Astrocyte (in vitro differentiated cells and primary cell): ENCODE results near the gene PACRG. TPM values are rescaled to one million over a fixed set of nuclear protein-coding genes. Genes with fewer than 3 reads are reported as not detected.

Experiments
- DNase-seq: peaks from one replicate; pipeline ENCODE4 v3.0.0-alpha.2; 2010; ENCODE audit warnings: low read depth
- FAIRE-seq: peaks from 2 replicates; lab custom pipeline; 2011; peaks lifted over from hg19 to GRCh38; lab: Jason Lieb, UNC
- H2AFZ ChIP-seq: 2 replicates; pipeline ENCODE4 v1.6.0; 2012; ENCODE audit warnings: low read depth, low read length, inconsistent platforms
- H3K27ac ChIP-seq: 2 replicates; pipeline ENCODE4 v1.5.1; 2011; ENCODE audit warnings: low read depth, low read length, inconsistent platforms
- H3K27me3 ChIP-seq: 2 replicates; pipeline ENCODE4 v1.6.0; 2011; ENCODE audit warnings: low read length, inconsistent platforms; ENCODE audit not compliant: insufficient read depth
- H3K36me3 ChIP-seq: 2 replicates; pipeline ENCODE4 v1.5.1; 2011; ENCODE audit warnings: low read length, inconsistent platforms; ENCODE audit not compliant: insufficient read depth
- H3K4me1 ChIP-seq: 2 replicates; pipeline ENCODE4 v1.5.1; 2011; ENCODE audit warnings: low read length, inconsistent platforms; ENCODE audit not compliant: insufficient read depth
- H3K4me2 ChIP-seq: 2 replicates; pipeline ENCODE4 v1.6.0; 2012; ENCODE audit warnings: low read length, inconsistent platforms
- H3K4me3 ChIP-seq: 2 replicates; pipeline ENCODE4 v1.5.1; 2011; ENCODE audit warnings: low read depth, mild to moderate bottlenecking, low read length, inconsistent platforms; ENCODE audit not compliant: insufficient read depth
- H3K79me2 ChIP-seq: 2 replicates; pipeline ENCODE4 v1.6.0; 2012; ENCODE audit warnings: mild to moderate bottlenecking, low read length, inconsistent platforms; ENCODE audit not compliant: insufficient read depth
- H3K9ac ChIP-seq: 2 replicates; pipeline ENCODE4 v1.6.0; 2012; ENCODE audit warnings: mild to moderate bottlenecking, low read length, inconsistent platforms
- H3K9me3 ChIP-seq: 2 replicates; pipeline ENCODE4 v1.5.1; 2012; ENCODE audit warnings: low read depth, mild to moderate bottlenecking, low read length, inconsistent platforms; ENCODE audit not compliant: insufficient read depth
- H4K20me1 ChIP-seq: 2 replicates; pipeline ENCODE4 v1.6.0; 2012; ENCODE audit warnings: low read length, inconsistent platforms; ENCODE audit not compliant: insufficient read depth
- H3K27ac Mint-ChIP-seq: one replicate; pipeline ENCODE4 v1.8.0; 2021; ENCODE audit warnings: mild to moderate bottlenecking, mixed read lengths; ENCODE audit not compliant: unreplicated experiment
- H3K27me3 Mint-ChIP-seq: one replicate; pipeline ENCODE4 v1.8.0; 2021; ENCODE audit warnings: low read depth, mixed read lengths; ENCODE audit not compliant: unreplicated experiment
- H3K36me3 Mint-ChIP-seq: one replicate; pipeline ENCODE4 v1.8.0; 2021; ENCODE audit warnings: low read depth, mixed read lengths; ENCODE audit not compliant: unreplicated experiment
- H3K4me1 Mint-ChIP-seq: one replicate; pipeline ENCODE4 v1.8.0; 2021; ENCODE audit warnings: low read depth, mixed read lengths; ENCODE audit not compliant: unreplicated experiment
- H3K4me3 Mint-ChIP-seq: one replicate; pipeline ENCODE4 v1.8.0; 2021; ENCODE audit warnings: mild to moderate bottlenecking, moderate library complexity, mixed read lengths; ENCODE audit not compliant: unreplicated experiment
- H3K9me3 Mint-ChIP-seq: one replicate; pipeline ENCODE4 v1.8.0; 2021; ENCODE audit warnings: mild to moderate bottlenecking, mixed read lengths; ENCODE audit not compliant: unreplicated experiment
- CTCF ChIP-seq: IDR thresholded peaks from 2 replicates; pipeline ENCODE4 v1.5.1; 2011; ENCODE audit warnings: low read depth, mild to moderate bottlenecking, inconsistent platforms, low read length, moderate library complexity; ENCODE audit not compliant: insufficient read depth
- EZH2 ChIP-seq: IDR thresholded peaks from 2 replicates; pipeline ENCODE4 v1.6.1; 2012; ENCODE audit warnings: mild to moderate bottlenecking, low read length, inconsistent platforms; ENCODE audit not compliant: insufficient read depth
- total RNA-seq: library from RNA; stranded (reverse); gene quantifications from 2 replicates; pipeline ENCODE4 v1.2.1, GENCODE V29; 2021

PACRG gene
- total RNA-seq, 1 donor from 2014 or later: not detected

GRCh38 chr6:163342571-163343539, 615.1 kb downstream of the PACRG start:
- no peaks in the 10 kb centered on the region for H3K79me2 ChIP-seq
- Mint-ChIP-seq H3K27me3 (peaks cover 1% of the 10 kb centered on the region), H3K36me3 (no peaks in the 10 kb centered on the region), H3K4me3 (no peak overlapping the region), H3K9me3 (peaks cover 4% of the 10 kb centered on the region), H3K27ac (no peak overlapping the region), H3K4me1 (peaks cover 15% of the 10 kb centered on the region)
- no peak overlapping the region for H3K4me2 ChIP-seq
- H3K4me1 ChIP-seq: peaks cover 29% of the 10 kb centered on the region
- H4K20me1 ChIP-seq: no peaks in the 10 kb centered on the region
- H2AFZ ChIP-seq: no peak overlapping the region
- no peak overlapping the region for H3K4me3 ChIP-seq
- no peaks in the 10 kb centered on the region for H3K27me3 ChIP-seq
- FAIRE-seq (no peak), DNase-seq (no peak)
- H3K36me3 ChIP-seq: no peaks in the 10 kb centered on the region
- TF ChIP-seq EZH2 (no peak), CTCF (no peak)
- no peaks in the 10 kb centered on the region for H3K9me3 ChIP-seq
- no peak overlapping the region for H3K27ac ChIP-seq
- H3K9ac ChIP-seq: no peak overlapping the region

GRCh38 chr6:163343609-163344008, 615.8 kb downstream of the PACRG start:
- no peaks in the 10 kb centered on the region for H3K36me3 ChIP-seq
- H3K27me3 ChIP-seq: no peaks in the 10 kb centered on the region
- H3K27ac Mint-ChIP-seq: no peak overlapping the region
- peaks cover 4% of the 10 kb centered on the region for H3K9me3 Mint-ChIP-seq
- H3K36me3 Mint-ChIP-seq: no peaks in the 10 kb centered on the region
- no peaks in the 10 kb centered on the region for H3K9me3 ChIP-seq
- no peaks in the 10 kb centered on the region for H3K79me2 ChIP-seq
- no peak overlapping the region for H3K9ac ChIP-seq
- H3K4me1 Mint-ChIP-seq: peaks cover 16% of the 10 kb centered on the region
- TF ChIP-seq CTCF: no peak
- TF ChIP-seq EZH2: no peak
- DNase-seq (no peak), FAIRE-seq (no peak)
- H3K4me3 ChIP-seq: no peak overlapping the region
- H2AFZ ChIP-seq: no peak overlapping the region
- no peak overlapping the region for H3K27ac ChIP-seq
- H3K4me1 ChIP-seq: peaks cover 28% of the 10 kb centered on the region
- no peak overlapping the region for H3K4me3 Mint-ChIP-seq
- no peak overlapping the region for H3K4me2 ChIP-seq
- H3K27me3 Mint-ChIP-seq: no peaks in the 10 kb centered on the region
- H4K20me1 ChIP-seq: no peaks in the 10 kb centered on the region

- no peaks in the 10 kb centered on the region for H3K79me2 ChIP-seq
- H3K4me1 ChIP-seq: peaks cover 21% of the 10 kb centered on the region
- no peaks in the 10 kb centered on the region for H3K27me3 Mint-ChIP-seq
- H3K9me3 ChIP-seq: no peaks in the 10 kb centered on the region
- peaks cover 4% of the 10 kb centered on the region for H3K9me3 Mint-ChIP-seq
- no peak overlapping the region for H3K9ac ChIP-seq
- peaks cover 12% of the 10 kb centered on the region for H3K4me1 Mint-ChIP-seq
- H4K20me1 ChIP-seq: no peaks in the 10 kb centered on the region
- H3K4me3 Mint-ChIP-seq: no peak overlapping the region
- H2AFZ ChIP-seq: no peak overlapping the region
- no peak for TF ChIP-seq EZH2
- no peak for TF ChIP-seq CTCF
- H3K4me3 ChIP-seq: no peak overlapping the region
- H3K36me3 Mint-ChIP-seq: no peaks in the 10 kb centered on the region
- DNase-seq: no peak
- no peak for FAIRE-seq
- H3K27me3 ChIP-seq: no peaks in the 10 kb centered on the region
- H3K4me2 ChIP-seq: no peak overlapping the region
- no peak overlapping the region for H3K27ac ChIP-seq
- no peaks in the 10 kb centered on the region for H3K36me3 ChIP-seq
- H3K27ac Mint-ChIP-seq: no peak overlapping the region
These were observed 616.6 kb downstream of the PACRG start for GRCh38 chr6:163344411-163344810.
